Caco-2 (cell line): ENCODE measurements around the gene EHHADH. TPM values are rescaled to one million over a fixed set of nuclear protein-coding genes. Genes with fewer than 3 reads are reported as not detected.
A peak's percentile ranks its signal among the peaks of the same experiment; 100 is the strongest.

Experiments used
- BruUV-seq: library from RNA; stranded (reverse); fragments of 400-500 nt; replicated peaks from 2 replicates; lab custom pipeline; 2021; lab: Mats Ljungman, UMichigan
- CTCF ChIA-PET: fragments of 300-600 bp; sonication (Branson Sonifier 250); formaldehyde crosslinking; loops from one replicate; lab custom pipeline; 2022; ENCODE audit warnings: antibody characterized with exemption; lab: Charles Lee
- POLR2A ChIA-PET: fragments of 300-600 bp; sonication (Branson Sonifier 250); formaldehyde crosslinking; loops from one replicate; lab custom pipeline; 2022; ENCODE audit warnings: antibody characterized with exemption; lab: Charles Lee
- DNase-seq, 2 experiments: peaks; one replicate each; pipeline versions ENCODE4 v3.0.0 to v3.0.0-alpha.2; 2020 to 2022
- H3K27me3 ChIP-seq: replicated peaks from 2 replicates; pipeline ENCODE4 v1.6.0; 2011; ENCODE audit warnings: low read length; ENCODE audit not compliant: control insufficient read depth, insufficient read depth
- H3K36me3 ChIP-seq: 2 replicates; pipeline ENCODE4 v1.5.1; 2011; ENCODE audit warnings: low read length; ENCODE audit not compliant: control insufficient read depth, insufficient read depth
- H3K4me1 ChIP-seq: fragments of 250-450 bp; sonication (Bioruptor Pico); 2 replicates; pipeline ENCODE4 v1.5.1; 2020; ENCODE audit warnings: mild to moderate bottlenecking
- H3K4me3 ChIP-seq: 2 replicates; pipeline ENCODE4 v1.5.1; 2011; ENCODE audit warnings: low read depth, mild to moderate bottlenecking, control low read depth, low read length
- H3K9me3 ChIP-seq: fragments of 250-450 bp; sonication (Bioruptor Pico); 2 replicates; pipeline ENCODE4 v1.5.1; 2020; ENCODE audit warnings: mild to moderate bottlenecking, moderate library complexity
- H3K27ac Mint-ChIP-seq: one replicate; pipeline ENCODE4 v1.8.0; 2022; ENCODE audit warnings: mixed read lengths; ENCODE audit not compliant: unreplicated experiment
- H3K27me3 Mint-ChIP-seq: one replicate; pipeline ENCODE4 v1.8.0; 2022; ENCODE audit warnings: mixed read lengths; ENCODE audit not compliant: insufficient read depth, unreplicated experiment
- H3K36me3 Mint-ChIP-seq: one replicate; pipeline ENCODE4 v1.8.0; 2022; ENCODE audit warnings: mild to moderate bottlenecking, mixed read lengths; ENCODE audit not compliant: insufficient read depth, unreplicated experiment
- H3K4me1 Mint-ChIP-seq: one replicate; pipeline ENCODE4 v1.8.0; 2022; ENCODE audit warnings: low read depth, mixed read lengths; ENCODE audit not compliant: unreplicated experiment
- H3K4me3 Mint-ChIP-seq: one replicate; pipeline ENCODE4 v1.8.0; 2022; ENCODE audit warnings: mild to moderate bottlenecking, moderate library complexity, mixed read lengths; ENCODE audit not compliant: unreplicated experiment
- H3K9me3 Mint-ChIP-seq: one replicate; pipeline ENCODE4 v1.8.0; 2022; ENCODE audit warnings: mixed read lengths; ENCODE audit not compliant: unreplicated experiment
- intact Hi-C: fragments of 100-400 bp; cut with micrococcal nuclease; formaldehyde crosslinking; loops from one replicate; pipeline ENCODE4 v1.10.0; 2022; ENCODE audit not compliant: unreplicated experiment
- total RNA-seq: library from RNA; stranded (reverse); gene quantifications from 2 replicates; pipeline ENCODE4 v1.2.3, GENCODE V29; 2022
- TF ChIP-seq, protein P1 (sequence below), 2 experiments: fragments of 200-600 bp in 1 of 2; IDR thresholded peaks; 1 replicate in 1 of 2; 2 replicates in 1 of 2; pipeline versions ENCODE4 v1.5.1 to v1.8.0; 2011 to 2022; ENCODE audit warnings: antibody characterized with exemption in 1 of 2, control low read depth in 1 of 2, inconsistent platforms in 1 of 2, low read depth in 1 of 2, low read length in 1 of 2, mild to moderate bottlenecking in 1 of 2, moderate library complexity in 1 of 2; ENCODE audit not compliant: insufficient read depth in 1 of 2, severe bottlenecking in 1 of 2, unreplicated experiment in 1 of 2

EHHADH gene
- total RNA-seq, 1 experiment from 2014 or later = 24.9 TPM

DNA sequence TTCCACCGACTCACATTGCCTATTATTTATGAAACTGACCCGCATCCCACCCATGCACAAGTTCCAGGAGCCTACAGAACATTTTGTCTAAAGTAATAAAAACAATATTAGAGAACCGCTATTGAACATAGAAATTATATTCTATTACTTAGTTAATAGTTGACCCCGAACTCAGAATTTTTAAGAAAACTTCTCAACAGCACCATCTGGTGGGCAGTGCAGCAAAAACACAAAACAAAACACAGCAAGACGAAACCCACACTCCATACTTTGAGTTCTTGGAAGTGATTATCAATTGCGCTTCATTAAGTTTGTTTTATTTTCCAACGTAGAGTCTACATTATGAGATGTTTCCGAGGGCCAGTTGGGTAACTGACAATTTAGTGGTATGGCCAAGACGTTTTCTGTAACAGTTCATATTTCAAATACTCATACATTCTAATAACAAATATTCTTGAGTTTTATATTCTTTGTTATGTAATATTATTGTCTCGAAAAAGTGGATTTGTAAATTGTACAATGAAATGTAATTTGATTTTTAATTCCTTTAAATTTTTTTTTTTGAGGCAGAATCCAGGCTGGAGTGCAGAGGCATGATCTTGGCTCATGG is 77.0 kb downstream of the EHHADH start:
- no peaks in the 10 kb centered on the region for H3K36me3 Mint-ChIP-seq
- no peak overlapping the region for H3K27ac Mint-ChIP-seq
- Histone ChIP-seq H3K36me3 (no peaks in the 10 kb centered on the region), H3K9me3 (no peaks in the 10 kb centered on the region), H3K27me3 (no peaks in the 10 kb centered on the region), H3K4me3 (no peak overlapping the region), H3K4me1 (peaks cover 15% of the 10 kb centered on the region)
- H3K4me1 Mint-ChIP-seq = peaks cover 7% of the 10 kb centered on the region
- no TSS peak for BruUV-seq
- H3K4me3 Mint-ChIP-seq = no peak overlapping the region
- peak in 1 of 2 experiments; percentile 54 for DNase-seq
- H3K27me3 Mint-ChIP-seq = no peaks in the 10 kb centered on the region
- TF ChIP-seq, protein P1, sequence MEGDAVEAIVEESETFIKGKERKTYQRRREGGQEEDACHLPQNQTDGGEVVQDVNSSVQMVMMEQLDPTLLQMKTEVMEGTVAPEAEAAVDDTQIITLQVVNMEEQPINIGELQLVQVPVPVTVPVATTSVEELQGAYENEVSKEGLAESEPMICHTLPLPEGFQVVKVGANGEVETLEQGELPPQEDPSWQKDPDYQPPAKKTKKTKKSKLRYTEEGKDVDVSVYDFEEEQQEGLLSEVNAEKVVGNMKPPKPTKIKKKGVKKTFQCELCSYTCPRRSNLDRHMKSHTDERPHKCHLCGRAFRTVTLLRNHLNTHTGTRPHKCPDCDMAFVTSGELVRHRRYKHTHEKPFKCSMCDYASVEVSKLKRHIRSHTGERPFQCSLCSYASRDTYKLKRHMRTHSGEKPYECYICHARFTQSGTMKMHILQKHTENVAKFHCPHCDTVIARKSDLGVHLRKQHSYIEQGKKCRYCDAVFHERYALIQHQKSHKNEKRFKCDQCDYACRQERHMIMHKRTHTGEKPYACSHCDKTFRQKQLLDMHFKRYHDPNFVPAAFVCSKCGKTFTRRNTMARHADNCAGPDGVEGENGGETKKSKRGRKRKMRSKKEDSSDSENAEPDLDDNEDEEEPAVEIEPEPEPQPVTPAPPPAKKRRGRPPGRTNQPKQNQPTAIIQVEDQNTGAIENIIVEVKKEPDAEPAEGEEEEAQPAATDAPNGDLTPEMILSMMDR (IDR thresholded peaks at IDR 0.05; ENCODE audit: insufficient read depth in 1 of 2, low read depth in 1 of 2, low read length in 1 of 2, severe bottlenecking in 1 of 2, unreplicated experiment in 1 of 2) = peak; percentile 59 to 67
- ChIA-PET POLR2A (no interaction called here), CTCF (interaction anchor here (0.6 to 1.9 kb wide), 4 partner anchors 104 to 127 kb away, joined by 3 to 9 read pairs (median 4); no protein-coding TSS in a partner anchor)
- no peaks in the 10 kb centered on the region for H3K9me3 Mint-ChIP-seq
- intact Hi-C loops = loop anchor here (1.0 to 10.0 kb wide), 5 partner anchors 93 to 302 kb away; no protein-coding TSS in a partner anchor

DNA sequence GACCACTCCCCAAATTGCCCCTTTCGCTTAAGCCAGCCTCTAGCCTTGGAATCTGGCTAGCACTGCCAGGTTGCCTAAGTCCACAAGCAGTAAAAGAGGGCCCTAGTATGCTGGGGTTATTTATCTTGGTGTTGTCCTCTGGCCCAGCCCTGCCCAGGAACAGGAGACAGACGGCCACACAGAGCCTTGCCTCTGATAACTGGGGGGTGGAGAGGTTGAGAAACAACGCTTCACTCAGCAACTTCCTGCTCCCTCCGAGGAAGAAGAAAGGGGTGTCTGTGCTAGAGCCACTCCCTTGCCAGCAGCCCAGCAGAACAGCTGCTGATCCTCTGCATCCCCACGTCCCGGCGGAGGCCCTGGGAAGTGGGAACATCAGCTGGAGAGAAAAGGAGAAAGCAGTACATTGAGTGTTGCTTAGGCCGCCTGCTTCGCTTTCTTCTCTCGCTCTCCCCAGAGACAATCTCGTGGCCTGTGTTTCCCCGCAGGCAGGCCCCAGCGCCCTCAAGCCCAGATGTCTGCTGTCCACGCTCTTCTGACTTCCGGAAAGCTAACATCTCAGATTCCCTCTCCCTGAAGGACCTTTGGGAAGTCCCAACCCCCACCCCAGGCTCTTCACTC is 78.4 kb downstream of the EHHADH start:
- no peaks in the 10 kb centered on the region for H3K36me3 ChIP-seq
- Mint-ChIP-seq H3K9me3 (no peaks in the 10 kb centered on the region), H3K36me3 (no peaks in the 10 kb centered on the region), H3K4me3 (peak overlapping the region; percentile 43), H3K4me1 (peaks cover 7% of the 10 kb centered on the region), H3K27me3 (no peaks in the 10 kb centered on the region), H3K27ac (peak overlapping the region; percentile 85)
- ChIA-PET POLR2A (no interaction called here), CTCF (interaction anchor here (0.7 to 1.9 kb wide), 2 partner anchors 98 to 105 kb away, joined by 3 to 9 read pairs; no protein-coding TSS in a partner anchor)
- no peaks in the 10 kb centered on the region for H3K27me3 ChIP-seq
- no peak overlapping the region for H3K4me3 ChIP-seq
- peak; percentile 49 to 79 for DNase-seq
- BruUV-seq = no TSS peak
- TF ChIP-seq, protein P1 (IDR thresholded peaks at IDR 0.05; ENCODE audit: insufficient read depth in 1 of 2, low read depth in 1 of 2, low read length in 1 of 2, severe bottlenecking in 1 of 2, unreplicated experiment in 1 of 2) = no peak
- H3K9me3 ChIP-seq = no peaks in the 10 kb centered on the region
- intact Hi-C loops = loop anchor here (1.0 to 10.0 kb wide), 2 partner anchors 105 to 201 kb away; no protein-coding TSS in a partner anchor
- peaks cover 15% of the 10 kb centered on the region for H3K4me1 ChIP-seq

DNA sequence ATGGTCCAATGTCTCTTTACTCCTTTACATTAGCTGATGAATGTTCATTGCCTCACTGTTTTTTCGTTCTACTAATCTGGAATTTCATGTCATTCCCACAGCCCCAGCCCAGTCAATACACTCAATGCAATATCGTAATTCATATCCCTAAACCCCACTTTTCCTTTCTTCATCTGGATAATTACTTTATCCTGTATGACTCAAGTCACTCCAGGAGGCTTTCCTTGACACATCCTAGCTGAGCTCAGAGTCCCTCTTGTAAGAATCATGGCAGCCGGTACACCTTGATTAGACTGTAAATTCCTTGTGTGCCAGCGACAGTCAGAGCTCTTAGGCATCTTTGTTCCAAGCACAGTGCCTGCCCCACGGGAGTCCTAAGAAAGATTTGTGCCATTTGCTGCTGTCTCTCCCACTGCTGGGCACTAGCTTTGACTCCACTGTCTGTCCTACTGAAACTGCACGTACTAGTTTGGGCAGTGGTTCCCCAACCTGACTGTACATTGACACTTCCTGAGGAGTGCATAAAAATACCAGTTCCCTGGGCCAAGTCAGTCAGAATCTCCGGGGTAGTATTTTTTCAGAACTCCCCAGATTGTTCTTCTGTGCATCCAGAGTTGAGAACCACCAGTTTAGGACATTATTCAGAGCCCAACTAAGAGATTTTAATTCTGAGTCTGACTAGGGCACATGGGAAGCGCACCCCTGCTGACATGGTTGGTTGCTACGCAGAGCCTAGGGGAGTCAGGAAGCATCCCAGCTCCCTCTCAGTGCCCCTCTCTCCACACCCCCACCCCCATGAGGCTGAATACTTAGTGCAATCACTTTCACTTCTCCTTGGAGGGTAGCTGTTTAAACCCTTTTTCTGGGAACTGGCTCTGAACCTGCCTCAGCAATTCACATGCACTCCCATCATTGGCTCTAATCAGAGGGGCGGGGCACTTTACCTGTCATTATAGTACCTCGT is 81.5 kb downstream of the EHHADH start:
- ChIA-PET POLR2A (no interaction called here), CTCF (no interaction called here)
- Mint-ChIP-seq H3K9me3 (no peaks in the 10 kb centered on the region), H3K27me3 (no peaks in the 10 kb centered on the region), H3K4me1 (peaks cover 7% of the 10 kb centered on the region), H3K4me3 (no peak overlapping the region), H3K36me3 (no peaks in the 10 kb centered on the region), H3K27ac (no peak overlapping the region)
- Histone ChIP-seq H3K4me3 (no peak overlapping the region), H3K27me3 (no peaks in the 10 kb centered on the region), H3K36me3 (no peaks in the 10 kb centered on the region), H3K9me3 (no peaks in the 10 kb centered on the region), H3K4me1 (peaks cover 15% of the 10 kb centered on the region)
- no TSS peak for BruUV-seq
- intact Hi-C loops = loop anchor here (10.0 kb wide), 1 partner anchor 198 kb away; no protein-coding TSS in a partner anchor
- TF ChIP-seq, protein P1 (IDR thresholded peaks at IDR 0.05; ENCODE audit: insufficient read depth in 1 of 2, low read depth in 1 of 2, low read length in 1 of 2, severe bottlenecking in 1 of 2, unreplicated experiment in 1 of 2) = no peak
- DNase-seq = no peak
